ENCODE results near the gene SRPX2.
"Not testable (repeated sequence)": the region's sequence is repeated elsewhere in the genome, so short reads cannot be mapped to it uniquely, and the experiment has no call there.

- TF ChIP-seq YY1 (IDR thresholded peaks at IDR 0.05; ENCODE audit: extremely low read depth, insufficient replicate concordance, low read depth, low read length); MAX (IDR thresholded peaks at IDR 0.05): not testable (repeated sequence)
These were observed 80.0 kb downstream of the SRPX2 start for GRCh38 chrX:100724006-100724405.

Data from HCT116 (cell line).